ENCODE measurements around the gene NAGLU.

The NAGLU gene

DNA sequence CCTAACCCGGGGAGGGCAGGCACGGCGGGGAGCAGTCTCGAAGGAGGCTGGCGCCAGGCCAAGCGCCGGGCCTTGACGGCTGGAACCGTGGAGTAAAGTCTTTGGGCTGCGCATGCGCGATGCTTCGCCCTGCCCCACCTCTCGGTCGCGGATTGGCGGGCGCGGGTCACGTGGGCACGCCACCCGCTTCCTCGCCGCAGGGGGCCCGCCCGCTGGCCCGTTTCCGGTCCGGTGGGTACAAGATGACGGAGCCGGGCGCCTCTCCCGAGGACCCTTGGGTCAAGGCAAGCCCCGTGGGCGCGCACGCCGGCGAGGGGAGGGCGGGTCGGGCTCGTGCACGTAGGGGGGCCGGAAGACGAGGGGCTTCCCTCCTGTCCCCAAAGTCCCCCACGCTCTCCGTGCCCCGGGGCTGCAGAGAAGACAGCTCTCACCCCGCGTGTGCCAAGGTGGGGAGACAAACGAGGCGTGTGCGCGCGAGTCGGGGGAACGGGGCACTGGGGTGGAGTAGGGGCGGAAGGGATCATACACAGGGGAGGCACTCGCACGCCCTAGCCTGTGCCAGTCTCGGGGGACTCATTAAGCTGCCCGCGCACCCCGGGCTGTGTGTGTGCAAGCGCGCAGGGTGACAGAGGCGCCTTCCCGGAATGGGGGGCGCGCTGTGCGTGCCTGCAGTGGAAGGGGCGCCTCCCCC lies 31.0 kb downstream of the NAGLU start, which contains the start of gene MLX:
TSS of gene MLX (plus strand) at position 218 of the 691 bp plus-strand sequence. CDS start at position 243, 25 bp downstream.
- Histone ChIP-seq H3K4me3 (ENCODE audit: low read depth in 1 of 2, low read length in 2 of 2) (peak within 1 kb of the TSS; percentile 58 to 91), H3K27me3 (ENCODE audit: low read depth, low read length) (no peaks in the 10 kb centered on the region), H3K27ac (ENCODE audit: low read length) (peak within 1 kb of the TSS; percentile 84), H3K9me3 (ENCODE audit: control insufficient read depth in 1 of 2, low read length in 2 of 2) (no peaks in the 10 kb centered on the region), H3K36me3 (ENCODE audit: control insufficient read depth in 1 of 2, insufficient read depth in 2 of 2, low read length in 2 of 2) (peaks cover 42 to 61% of the 10 kb centered on the region in 2 donors), H3K4me1 (ENCODE audit: control insufficient read depth in 1 of 2, insufficient read depth in 2 of 2, low read length in 2 of 2) (peaks cover 13 to 40% of the 10 kb centered on the region in 2 donors)

DNA sequence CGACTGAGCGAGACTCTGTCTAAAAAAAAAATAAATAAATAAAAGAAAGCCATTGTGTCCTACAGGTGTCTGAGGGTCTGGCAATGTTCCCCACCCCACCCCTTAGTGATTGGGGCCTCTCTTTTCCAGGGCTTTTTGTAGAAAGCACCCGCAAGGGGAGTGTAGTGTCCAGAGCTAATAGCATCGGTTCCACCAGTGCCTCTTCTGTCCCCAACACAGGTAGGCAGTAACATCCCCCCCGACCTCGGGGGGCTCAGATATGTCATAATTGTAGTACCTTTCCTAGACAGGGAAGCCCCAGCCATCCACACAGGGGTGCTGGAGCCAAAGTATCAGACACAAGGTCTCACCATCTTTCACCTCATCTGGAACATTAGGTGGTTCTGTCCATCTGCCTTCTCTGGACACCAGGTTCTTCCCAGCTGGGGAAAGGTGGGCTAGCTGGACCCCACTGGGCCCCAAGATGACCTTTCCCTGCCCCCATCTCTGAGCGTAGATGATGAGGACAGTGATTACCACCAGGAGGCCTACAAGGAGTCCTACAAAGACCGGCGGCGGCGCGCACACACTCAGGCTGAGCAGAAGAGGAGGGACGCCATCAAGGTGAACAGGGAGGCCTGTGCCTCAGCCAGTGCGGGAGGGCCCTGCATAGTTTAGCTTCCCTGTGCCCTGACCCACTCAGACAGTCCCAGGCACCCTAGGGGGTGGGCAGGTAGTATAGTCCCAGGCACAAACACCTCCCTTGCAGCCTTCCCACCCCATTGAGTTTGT lies 32.5 kb downstream of the NAGLU start:
- Histone ChIP-seq H3K36me3 (ENCODE audit: control insufficient read depth in 1 of 2, insufficient read depth in 2 of 2, low read length in 2 of 2) (peaks cover 55 to 70% of the 10 kb centered on the region in 2 donors), H3K4me1 (ENCODE audit: control insufficient read depth in 1 of 2, insufficient read depth in 2 of 2, low read length in 2 of 2) (peaks cover 5 to 27% of the 10 kb centered on the region in 2 donors), H3K27me3 (ENCODE audit: low read depth, low read length) (no peaks in the 10 kb centered on the region), H3K9me3 (ENCODE audit: control insufficient read depth in 1 of 2, low read length in 2 of 2) (no peaks in the 10 kb centered on the region), H3K4me3 (ENCODE audit: low read depth in 1 of 2, low read length in 2 of 2) (no peak overlapping the region), H3K27ac (ENCODE audit: low read length) (peak overlapping the region; percentile 45)

DNA sequence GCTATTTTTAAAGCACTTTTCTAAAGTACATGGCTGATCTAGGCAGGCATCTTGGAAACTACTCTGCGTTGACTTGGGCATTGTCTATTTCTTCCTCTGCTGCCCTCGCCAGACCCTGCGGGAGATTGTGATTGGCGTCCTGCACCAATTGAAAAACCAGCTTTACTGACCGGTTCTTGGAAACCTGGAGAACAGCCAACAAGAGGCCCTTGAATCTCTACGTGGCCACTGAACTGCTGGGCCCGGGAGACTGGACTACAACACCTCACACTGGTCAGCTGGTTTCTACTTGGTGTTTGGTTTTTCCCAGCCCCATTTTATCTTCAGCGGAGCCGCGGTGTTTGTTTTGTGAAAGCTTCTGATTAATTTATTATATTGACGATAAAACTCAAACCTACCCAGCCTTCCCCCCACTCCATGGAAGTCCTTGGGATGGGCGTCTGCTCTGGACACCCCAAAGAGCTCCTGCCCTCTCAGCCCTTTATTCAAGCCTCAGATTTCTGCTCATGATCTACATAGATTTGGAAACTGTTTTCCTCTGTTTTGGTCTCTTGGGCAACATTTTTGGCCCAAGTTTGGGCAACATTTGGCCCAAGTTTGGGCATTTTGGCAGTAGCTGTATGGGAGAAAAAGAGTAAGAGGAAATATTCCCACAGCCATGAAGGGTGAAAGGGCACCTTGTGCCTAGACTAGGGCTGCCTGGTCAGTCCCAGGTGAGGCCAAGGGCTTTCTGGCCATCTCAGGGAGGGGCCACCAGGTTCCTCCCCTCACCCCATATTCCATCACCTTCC lies 35.6 kb downstream of the NAGLU start:
- no peaks in the 10 kb centered on the region for H3K27me3 ChIP-seq (ENCODE audit: low read depth, low read length)
- peaks cover 1 to 12% of the 10 kb centered on the region in 2 donors for H3K4me1 ChIP-seq (ENCODE audit: control insufficient read depth in 1 of 2, insufficient read depth in 2 of 2, low read length in 2 of 2)
- H3K27ac ChIP-seq (ENCODE audit: low read length): no peak overlapping the region
- H3K9me3 ChIP-seq (ENCODE audit: control insufficient read depth in 1 of 2, low read length in 2 of 2): no peaks in the 10 kb centered on the region
- peaks cover 53 to 64% of the 10 kb centered on the region in 2 donors for H3K36me3 ChIP-seq (ENCODE audit: control insufficient read depth in 1 of 2, insufficient read depth in 2 of 2, low read length in 2 of 2)
- H3K4me3 ChIP-seq (ENCODE audit: low read depth in 1 of 2, low read length in 2 of 2): no peak overlapping the region

GRCh38 chr17:42573095-42573494 lies 37.1 kb downstream of the NAGLU start:
- Histone ChIP-seq H3K27ac (ENCODE audit: low read length) (no peak overlapping the region), H3K4me1 (ENCODE audit: control insufficient read depth in 1 of 2, insufficient read depth in 2 of 2, low read length in 2 of 2) (peaks cover 8 to 9% of the 10 kb centered on the region in 2 donors), H3K9me3 (ENCODE audit: control insufficient read depth in 1 of 2, low read length in 2 of 2) (no peaks in the 10 kb centered on the region), H3K4me3 (ENCODE audit: low read depth in 1 of 2, low read length in 2 of 2) (no peak overlapping the region), H3K27me3 (ENCODE audit: low read depth, low read length) (no peaks in the 10 kb centered on the region), H3K36me3 (ENCODE audit: control insufficient read depth in 1 of 2, insufficient read depth in 2 of 2, low read length in 2 of 2) (peaks cover 53 to 64% of the 10 kb centered on the region in 2 donors)

- Histone ChIP-seq H3K9me3 (ENCODE audit: control insufficient read depth in 1 of 2, low read length in 2 of 2) (no peaks in the 10 kb centered on the region), H3K4me3 (ENCODE audit: low read depth in 1 of 2, low read length in 2 of 2) (no peak overlapping the region), H3K27me3 (ENCODE audit: low read depth, low read length) (no peaks in the 10 kb centered on the region), H3K4me1 (ENCODE audit: control insufficient read depth in 1 of 2, insufficient read depth in 2 of 2, low read length in 2 of 2) (peaks cover 12 to 15% of the 10 kb centered on the region in 2 donors), H3K36me3 (ENCODE audit: control insufficient read depth in 1 of 2, insufficient read depth in 2 of 2, low read length in 2 of 2) (peaks cover 47 to 51% of the 10 kb centered on the region in 2 donors), H3K27ac (ENCODE audit: low read length) (no peak overlapping the region)
These were observed 38.4 kb downstream of the NAGLU start for GRCh38 chr17:42574463-42574862.

DNA sequence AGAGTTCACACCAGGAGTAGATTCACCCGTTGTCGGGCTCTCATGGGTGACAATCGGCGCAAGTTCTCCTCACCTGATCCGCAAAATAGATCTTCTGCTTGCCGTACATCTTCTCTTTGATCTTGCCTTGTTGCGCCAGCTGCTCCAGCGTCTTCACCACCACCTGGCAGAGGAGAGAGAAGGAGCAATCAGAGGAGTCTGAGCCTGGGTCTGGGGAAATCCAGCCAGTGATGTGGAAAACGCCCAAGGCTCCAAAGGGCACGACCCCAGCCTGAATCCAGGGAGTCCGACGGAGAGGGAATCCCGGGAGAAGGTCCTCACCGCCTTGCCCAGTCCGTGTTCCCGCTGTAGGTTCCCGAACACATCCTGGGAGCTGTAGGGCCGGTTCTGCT lies 41.1 kb downstream of the NAGLU start:
- H3K27ac ChIP-seq (ENCODE audit: low read length): peak overlapping the region; percentile 93
- H3K4me3 ChIP-seq (ENCODE audit: low read depth in 1 of 2, low read length in 2 of 2): peak overlapping the region; percentile 89 to 93
- H3K36me3 ChIP-seq (ENCODE audit: control insufficient read depth in 1 of 2, insufficient read depth in 2 of 2, low read length in 2 of 2): peaks cover 42% of the 10 kb centered on the region in 2 donors
- no peaks in the 10 kb centered on the region for H3K9me3 ChIP-seq (ENCODE audit: control insufficient read depth in 1 of 2, low read length in 2 of 2)
- H3K4me1 ChIP-seq (ENCODE audit: control insufficient read depth in 1 of 2, insufficient read depth in 2 of 2, low read length in 2 of 2): peaks cover 12 to 15% of the 10 kb centered on the region in 2 donors
- no peaks in the 10 kb centered on the region for H3K27me3 ChIP-seq (ENCODE audit: low read depth, low read length)

DNA sequence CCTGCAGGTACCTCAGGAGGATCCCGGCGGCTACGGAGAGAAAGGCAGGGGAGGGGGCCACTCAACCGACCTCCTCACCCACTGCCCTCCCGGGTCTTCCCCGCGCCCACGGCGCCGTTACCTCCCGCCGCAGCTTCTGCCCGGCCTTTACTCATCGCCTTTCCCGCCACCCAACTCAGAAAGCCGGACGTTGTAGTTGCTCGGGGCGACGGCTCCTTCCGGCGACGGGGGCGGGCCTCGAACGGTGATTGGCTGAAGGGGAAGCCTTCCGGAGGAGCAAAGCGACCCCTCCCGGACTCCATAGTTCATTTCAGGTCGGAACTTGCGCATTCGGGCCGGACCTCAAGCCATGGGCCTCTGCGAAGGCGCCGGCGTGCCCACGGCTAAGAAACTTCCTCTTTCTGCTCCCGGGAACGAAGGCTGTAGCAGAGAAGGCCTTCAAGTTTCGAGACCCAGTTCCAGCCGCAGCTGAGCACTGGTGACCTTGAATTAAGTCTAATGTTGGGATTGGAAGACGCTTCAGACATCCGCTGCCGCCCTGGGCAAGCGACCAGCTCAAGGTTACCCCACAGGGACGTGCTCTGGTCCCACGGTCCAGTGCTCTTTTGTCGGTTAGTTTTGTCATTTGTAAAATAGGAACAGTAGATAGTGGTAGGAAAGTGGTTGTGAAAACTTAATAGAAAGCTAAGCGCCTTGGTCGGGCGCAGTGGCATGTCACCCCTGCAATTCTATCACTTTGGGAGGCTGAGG lies 41.7 kb downstream of the NAGLU start, which contains the start of gene PSMC3IP:
TSS of gene PSMC3IP (minus strand) at position 198 of the 750 bp plus-strand sequence. CDS start at position 155, 43 bp downstream.
- H3K4me1 ChIP-seq (ENCODE audit: control insufficient read depth in 1 of 2, insufficient read depth in 2 of 2, low read length in 2 of 2): peaks cover 12 to 15% of the 10 kb centered on the region in 2 donors
- peaks cover 42 to 44% of the 10 kb centered on the region in 2 donors for H3K36me3 ChIP-seq (ENCODE audit: control insufficient read depth in 1 of 2, insufficient read depth in 2 of 2, low read length in 2 of 2)
- no peaks in the 10 kb centered on the region for H3K9me3 ChIP-seq (ENCODE audit: control insufficient read depth in 1 of 2, low read length in 2 of 2)
- peak within 1 kb of the TSS; percentile 89 to 93 for H3K4me3 ChIP-seq (ENCODE audit: low read depth in 1 of 2, low read length in 2 of 2)
- H3K27me3 ChIP-seq (ENCODE audit: low read depth, low read length): no peaks in the 10 kb centered on the region
- peak within 1 kb of the TSS; percentile 93 for H3K27ac ChIP-seq (ENCODE audit: low read length)

DNA sequence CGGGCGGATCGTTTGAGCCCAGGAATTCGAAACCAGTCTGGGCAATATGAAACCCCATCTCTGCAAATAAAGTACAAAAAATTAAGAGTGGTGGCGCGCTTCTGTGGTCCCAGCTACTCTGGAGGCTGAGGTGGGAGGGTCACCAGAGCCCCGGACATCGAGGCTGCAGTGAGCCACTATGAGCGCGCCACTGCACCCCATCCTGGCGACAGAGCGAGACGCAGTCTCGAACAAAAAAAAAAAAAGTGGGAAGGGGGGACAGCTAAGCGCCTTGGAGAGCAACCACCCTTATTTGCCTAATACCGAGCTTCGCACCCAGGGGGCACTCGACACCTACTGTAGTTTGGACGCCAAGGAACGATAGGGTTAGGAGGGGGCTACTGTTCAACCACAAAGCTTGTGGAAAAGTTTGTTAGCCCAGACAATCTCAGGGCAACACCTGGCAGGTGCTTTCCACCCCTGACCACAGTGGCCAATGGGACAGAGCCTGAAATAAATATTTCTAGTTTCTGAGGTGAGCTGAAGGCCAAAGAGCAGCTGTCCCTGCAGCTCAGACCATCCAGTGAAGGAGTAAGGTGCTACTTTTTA lies 42.3 kb downstream of the NAGLU start:
- Histone ChIP-seq H3K36me3 (ENCODE audit: control insufficient read depth in 1 of 2, insufficient read depth in 2 of 2, low read length in 2 of 2) (peaks cover 42 to 44% of the 10 kb centered on the region in 2 donors), H3K4me1 (ENCODE audit: control insufficient read depth in 1 of 2, insufficient read depth in 2 of 2, low read length in 2 of 2) (peaks cover 12 to 15% of the 10 kb centered on the region in 2 donors), H3K27me3 (ENCODE audit: low read depth, low read length) (no peaks in the 10 kb centered on the region), H3K27ac (ENCODE audit: low read length) (peak overlapping the region; percentile 93), H3K4me3 (ENCODE audit: low read depth in 1 of 2, low read length in 2 of 2) (peak overlapping the region; percentile 89 to 93), H3K9me3 (ENCODE audit: control insufficient read depth in 1 of 2, low read length in 2 of 2) (no peaks in the 10 kb centered on the region)

GRCh38 chr17:42579794-42580551 lies 43.9 kb downstream of the NAGLU start:
- H3K36me3 ChIP-seq (ENCODE audit: control insufficient read depth in 1 of 2, insufficient read depth in 2 of 2, low read length in 2 of 2): peaks cover 43 to 47% of the 10 kb centered on the region in 2 donors
- no peak overlapping the region for H3K4me3 ChIP-seq (ENCODE audit: low read depth in 1 of 2, low read length in 2 of 2)
- H3K27me3 ChIP-seq (ENCODE audit: low read depth, low read length): no peaks in the 10 kb centered on the region
- H3K27ac ChIP-seq (ENCODE audit: low read length): peak overlapping the region; percentile 11
- no peaks in the 10 kb centered on the region for H3K9me3 ChIP-seq (ENCODE audit: control insufficient read depth in 1 of 2, low read length in 2 of 2)
- peaks cover 12 to 17% of the 10 kb centered on the region in 2 donors for H3K4me1 ChIP-seq (ENCODE audit: control insufficient read depth in 1 of 2, insufficient read depth in 2 of 2, low read length in 2 of 2)

Measured in muscle layer of duodenum (tissue), 2 donors.